Naive thymus-derived CD8-positive, alpha-beta T cell (primary cell): ENCODE measurements around the gene HDAC4. TPM values are rescaled to one million over a fixed set of nuclear protein-coding genes. Genes with fewer than 3 reads are reported as not detected.

ENCODE experiments used
- ATAC-seq, 2 donors: fragments of 150-1000 bp; cut with Tn5 transposase in 1 of 2; sonication (Bioruptor Pico), chemical (Tn5 transposase) in 1 of 2; 1 replicate in 1 of 2; 2 replicates in 1 of 2; pipeline ENCODE4 v1.10.0; 2021; ENCODE audit warnings: mild to moderate bottlenecking in 2 of 2, moderate library complexity in 2 of 2
- POLR2A ChIA-PET: fragments of 350-600 bp; sonication (Branson Sonifier 250); formaldehyde crosslinking; loops from one replicate; lab custom pipeline; 2021; ENCODE audit warnings: antibody characterized with exemption; lab: Charles Lee
- DNase-seq, 10 donors: peaks; one replicate each; pipeline versions ENCODE4 v3.0.0 to v3.0.0-alpha.2; 2020 to 2022
- H3K27ac Mint-ChIP-seq, 10 donors: one replicate each; pipeline ENCODE4 v1.8.0; 2020 to 2022; ENCODE audit warnings: mild to moderate bottlenecking in 10 of 10, mixed read lengths in 10 of 10, moderate library complexity in 4 of 10, inconsistent platforms in 1 of 10
- H3K27me3 Mint-ChIP-seq, 5 donors: one replicate each; pipeline ENCODE4 v1.8.0; 2021 to 2022; ENCODE audit warnings: mixed read lengths in 5 of 5
- H3K36me3 Mint-ChIP-seq, 3 donors: one replicate each; pipeline ENCODE4 v1.8.0; 2020 to 2022; ENCODE audit warnings: mixed read lengths in 3 of 3, mild to moderate bottlenecking in 2 of 3, inconsistent platforms in 1 of 3
- H3K4me1 Mint-ChIP-seq, 4 donors: one replicate each; pipeline ENCODE4 v1.8.0; 2021 to 2022; ENCODE audit warnings: mixed read lengths in 4 of 4
- H3K4me3 Mint-ChIP-seq, 10 donors: one replicate each; pipeline ENCODE4 v1.8.0; 2020 to 2022; ENCODE audit warnings: mild to moderate bottlenecking in 10 of 10, mixed read lengths in 10 of 10, moderate library complexity in 6 of 10, inconsistent platforms in 1 of 10
- H3K9me3 Mint-ChIP-seq, 9 donors: one replicate each; pipeline ENCODE4 v1.8.0; 2020 to 2022; ENCODE audit warnings: mixed read lengths in 9 of 9, mild to moderate bottlenecking in 3 of 9, inconsistent platforms in 1 of 9, moderate library complexity in 1 of 9
- polyA plus RNA-seq, 3 donors: library from polyadenylated mRNA; unstranded; fragments of 300-500 nt; fragmentation: Illumina TruSeq; gene quantifications; one replicate each; pipeline ENCODE4 v1.2.3, GENCODE V29; 2021
- total RNA-seq, 8 experiments: library from RNA in 2 of 8; stranded (reverse) in 2 of 8; gene quantifications; one replicate each; pipeline ENCODE4 v1.2.3 and lab custom pipeline; 2021 to 2026

The HDAC4 gene
- total and polyA plus RNA-seq, 5 experiments from 2014 or later, result 2.8 to 37.3 (median 10.1) TPM

DNA sequence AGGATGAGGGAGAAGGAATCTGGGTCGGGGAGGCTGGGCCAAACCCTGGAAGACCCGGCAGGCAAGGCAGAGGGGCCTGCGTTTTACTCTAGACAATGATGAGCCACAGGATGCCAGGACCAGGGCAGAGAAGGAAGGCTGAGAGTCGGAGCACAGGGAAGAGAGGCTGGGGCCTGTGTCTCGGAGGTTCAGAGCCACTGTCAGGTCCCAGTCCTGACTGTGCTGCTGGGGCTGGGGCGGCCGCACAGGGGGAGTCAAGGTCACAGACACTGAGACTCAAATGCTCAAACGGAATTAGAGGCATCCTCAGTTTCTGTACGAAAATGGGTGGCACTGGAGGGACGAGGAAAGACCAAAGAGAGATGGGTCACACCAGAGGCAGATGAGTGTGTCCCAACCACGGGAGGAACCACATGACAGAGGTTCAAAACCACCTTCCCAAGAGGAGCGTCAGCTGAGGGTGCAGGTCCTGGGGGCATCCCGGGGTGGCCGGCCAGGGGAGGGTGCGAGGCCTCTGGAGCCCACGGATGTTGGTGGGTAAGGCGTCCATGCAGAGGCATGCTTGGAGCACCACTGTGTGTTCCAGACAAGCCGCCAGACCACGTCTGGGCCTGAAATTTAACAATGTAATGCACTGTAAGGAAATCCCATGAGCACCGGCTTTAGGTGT lies 14.7 kb downstream of the HDAC4 start:
- H3K4me3 Mint-ChIP-seq, result no peak overlapping the region
- no peaks in the 10 kb centered on the region for H3K9me3 Mint-ChIP-seq
- POLR2A ChIA-PET, result interaction anchor here (0.6 to 1.0 kb wide), 3 partner anchors 15 to 283 kb away, joined by 3 read pairs; partner anchors contain the start of gene HDAC4
- DNase-seq (peak in 1 of 10 donors; percentile 34), ATAC-seq (no peak)
- H3K27ac Mint-ChIP-seq, result peak overlapping the region in 5 of 10 donors; percentile 41 to 84 (median 69)
- H3K4me1 Mint-ChIP-seq, result peaks cover 18 to 34% (median 19%) of the 10 kb centered on the region in 4 donors
- peaks cover 0 to 10% (median 4%) of the 10 kb centered on the region in 3 donors for H3K36me3 Mint-ChIP-seq
- no peaks in the 10 kb centered on the region for H3K27me3 Mint-ChIP-seq

DNA sequence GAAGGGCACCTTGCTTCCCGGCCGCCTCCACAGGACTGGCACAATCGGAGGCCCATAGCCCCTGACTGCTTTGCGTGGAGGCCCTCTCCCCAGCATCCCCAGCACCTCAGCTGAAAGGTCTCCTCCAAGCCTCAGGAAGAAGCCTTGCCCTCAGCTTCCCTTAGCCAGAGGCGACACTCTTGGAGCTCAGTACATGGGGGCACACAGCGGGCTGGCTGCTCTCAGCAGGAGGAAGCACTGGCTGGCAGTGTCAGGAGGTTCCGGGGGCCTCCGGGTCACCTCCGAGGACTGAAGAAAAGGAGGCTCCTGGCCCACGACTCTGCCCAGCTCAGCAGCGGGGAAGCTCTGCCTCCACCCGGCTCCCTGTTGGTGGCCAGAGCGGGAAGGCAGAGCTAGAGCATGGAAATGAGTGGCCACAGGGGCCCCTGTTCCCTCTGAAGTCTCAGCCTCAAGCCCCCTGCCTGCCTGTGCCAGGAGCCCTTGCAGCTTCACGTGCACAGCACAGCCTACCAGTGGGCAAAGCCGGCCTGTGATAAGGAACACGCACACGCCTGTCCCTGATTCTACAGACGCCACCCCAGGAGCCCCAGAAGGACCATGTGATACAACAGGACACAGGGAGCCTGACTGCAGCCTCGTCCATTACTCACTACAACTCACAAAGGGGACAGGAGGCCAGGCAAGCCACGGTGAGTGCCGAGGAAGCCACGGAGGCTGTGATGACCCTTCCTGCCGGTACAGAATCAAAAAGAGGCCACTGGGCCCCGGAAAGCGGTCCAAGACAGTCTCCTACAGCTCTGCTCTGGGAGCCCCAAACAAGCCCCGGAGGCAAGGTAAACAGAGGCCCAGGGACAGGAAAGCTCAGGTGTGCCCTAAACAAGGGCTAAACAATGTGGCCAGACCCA lies 15.5 kb downstream of the HDAC4 start:
- POLR2A ChIA-PET, result interaction anchor here (1.0 kb wide), 1 partner anchor 16 kb away, joined by 3 read pairs; the partner anchor contains the start of gene HDAC4
- no peak for ATAC-seq
- Mint-ChIP-seq H3K27ac (peak overlapping the region in 4 of 10 donors; percentile 41 to 84 (median 72)), H3K9me3 (no peaks in the 10 kb centered on the region), H3K4me1 (peaks cover 24 to 42% (median 26%) of the 10 kb centered on the region in 4 donors), H3K27me3 (no peaks in the 10 kb centered on the region), H3K4me3 (no peak overlapping the region), H3K36me3 (peaks cover 0 to 10% (median 4%) of the 10 kb centered on the region in 3 donors)
- peak in 1 of 10 donors; percentile 45 for DNase-seq

- DNase-seq (peak in 1 of 10 donors; percentile 40), ATAC-seq (no peak)
- H3K4me3 Mint-ChIP-seq, result no peak overlapping the region
- H3K27me3 Mint-ChIP-seq, result no peaks in the 10 kb centered on the region
- H3K36me3 Mint-ChIP-seq, result peaks cover 0 to 4% (median 2%) of the 10 kb centered on the region in 3 donors
- peak overlapping the region in 9 of 10 donors; percentile 48 to 95 (median 68) for H3K27ac Mint-ChIP-seq
- POLR2A ChIA-PET, result interaction anchor here (0.7 kb wide), 1 partner anchor 14 kb away, joined by 3 read pairs; no protein-coding TSS in a partner anchor
- peaks cover 28 to 48% (median 33%) of the 10 kb centered on the region in 4 donors for H3K4me1 Mint-ChIP-seq
- H3K9me3 Mint-ChIP-seq, result no peaks in the 10 kb centered on the region
These were observed 17.1 kb downstream of the HDAC4 start for GRCh38 chr2:239383759-239384156.

GRCh38 chr2:239383036-239383758 lies 17.6 kb downstream of the HDAC4 start:
- no peak for ATAC-seq
- Mint-ChIP-seq H3K4me1 (peaks cover 29 to 48% (median 35%) of the 10 kb centered on the region in 4 donors), H3K27ac (peak overlapping the region in 9 of 10 donors; percentile 48 to 95 (median 68)), H3K36me3 (peaks cover 0 to 4% (median 2%) of the 10 kb centered on the region in 3 donors), H3K4me3 (no peak overlapping the region), H3K27me3 (no peaks in the 10 kb centered on the region), H3K9me3 (no peaks in the 10 kb centered on the region)
- POLR2A ChIA-PET, result interaction anchor here (0.7 kb wide), 2 partner anchors 13 to 15 kb away, joined by 3 to 4 read pairs; no protein-coding TSS in a partner anchor
- DNase-seq, result peak in 1 of 10 donors; percentile 31

DNA sequence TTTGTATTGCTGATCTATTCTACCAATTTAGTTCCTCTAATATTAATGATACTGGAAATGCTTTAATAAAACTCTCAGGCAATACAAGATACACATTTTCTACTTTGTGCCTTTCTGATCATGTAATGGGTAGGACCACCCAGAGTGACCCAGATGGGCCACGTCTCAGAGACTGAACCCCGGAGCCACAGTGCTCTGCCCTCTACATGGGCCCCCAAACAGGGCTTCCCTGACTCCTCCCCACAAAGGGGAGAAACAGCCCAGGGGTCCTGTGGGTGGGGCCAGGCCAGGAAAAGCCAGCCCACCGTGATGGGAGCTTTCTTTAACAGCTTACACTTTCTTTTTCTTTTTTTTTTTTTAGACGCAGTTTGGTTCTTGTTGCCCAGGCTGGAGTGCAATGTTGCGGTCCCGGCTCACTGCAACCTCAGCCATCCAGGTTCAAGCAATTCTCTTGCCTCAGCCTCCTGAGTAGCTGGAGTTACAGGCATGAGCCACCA lies 18.4 kb downstream of the HDAC4 start:
- Mint-ChIP-seq H3K27ac (peak overlapping the region in 9 of 10 donors; percentile 48 to 97 (median 89)), H3K36me3 (peaks cover 0 to 4% (median 2%) of the 10 kb centered on the region in 3 donors), H3K4me3 (peak overlapping the region in 3 of 10 donors; percentile 4 to 20 (median 13)), H3K4me1 (peaks cover 29 to 48% (median 37%) of the 10 kb centered on the region in 4 donors), H3K27me3 (no peaks in the 10 kb centered on the region), H3K9me3 (no peaks in the 10 kb centered on the region)
- POLR2A ChIA-PET, result interaction anchor here (0.6 to 1.5 kb wide), 3 partner anchors 11 to 115 kb away, joined by 3 to 4 read pairs (median 3); no protein-coding TSS in a partner anchor
- DNase-seq (peak in 1 of 10 donors; percentile 27), ATAC-seq (no peak)

- Mint-ChIP-seq H3K9me3 (no peaks in the 10 kb centered on the region), H3K27me3 (no peaks in the 10 kb centered on the region), H3K4me3 (peak overlapping the region; percentile 80 to 95 (median 88)), H3K36me3 (peaks cover 0 to 3% (median 2%) of the 10 kb centered on the region in 3 donors), H3K4me1 (peaks cover 26 to 44% (median 36%) of the 10 kb centered on the region in 4 donors), H3K27ac (peak overlapping the region; percentile 89 to 98 (median 96))
- POLR2A ChIA-PET, result interaction anchor here (0.9 to 2.3 kb wide), 7 partner anchors 16 to 114 kb away, joined by 3 to 12 read pairs (median 4); partner anchors contain the start of gene HDAC4
- DNase-seq (peak in 2 of 10 donors; percentile 22 to 26), ATAC-seq (peak in 1 of 2 donors; percentile 3)
These were observed 19.1 kb downstream of the HDAC4 start for GRCh38 chr2:239381709-239382134.

- DNase-seq (peak; percentile 39 to 81 (median 68)), ATAC-seq (peak; percentile 94 to 97)
- H3K27me3 Mint-ChIP-seq, result no peaks in the 10 kb centered on the region
- peak overlapping the region; percentile 80 to 95 (median 88) for H3K4me3 Mint-ChIP-seq
- POLR2A ChIA-PET, result interaction anchor here (0.5 to 2.3 kb wide), 15 partner anchors 9 to 159 kb away, joined by 3 to 12 read pairs (median 4); partner anchors contain the start of gene HDAC4
- no peaks in the 10 kb centered on the region for H3K9me3 Mint-ChIP-seq
- H3K4me1 Mint-ChIP-seq, result peaks cover 25 to 41% (median 35%) of the 10 kb centered on the region in 4 donors
- H3K27ac Mint-ChIP-seq, result peak overlapping the region; percentile 89 to 98 (median 96)
- H3K36me3 Mint-ChIP-seq, result peaks cover 0 to 2% (median 0%) of the 10 kb centered on the region in 3 donors
These were observed 19.8 kb downstream of the HDAC4 start for GRCh38 chr2:239380831-239381708.

GRCh38 chr2:239379641-239380170 lies 21.1 kb downstream of the HDAC4 start:
- Mint-ChIP-seq H3K4me1 (peaks cover 20 to 38% (median 33%) of the 10 kb centered on the region in 4 donors), H3K27ac (peak overlapping the region in 8 of 10 donors; percentile 14 to 98 (median 74)), H3K36me3 (no peaks in the 10 kb centered on the region), H3K4me3 (peak overlapping the region in 6 of 10 donors; percentile 22 to 45 (median 24)), H3K9me3 (no peaks in the 10 kb centered on the region), H3K27me3 (no peaks in the 10 kb centered on the region)
- DNase-seq, result no peak
- no peak for ATAC-seq
- POLR2A ChIA-PET, result interaction anchor here (1.0 to 2.3 kb wide), 3 partner anchors 10 to 127 kb away, joined by 3 to 12 read pairs (median 6); partner anchors contain the start of gene HDAC4

DNA sequence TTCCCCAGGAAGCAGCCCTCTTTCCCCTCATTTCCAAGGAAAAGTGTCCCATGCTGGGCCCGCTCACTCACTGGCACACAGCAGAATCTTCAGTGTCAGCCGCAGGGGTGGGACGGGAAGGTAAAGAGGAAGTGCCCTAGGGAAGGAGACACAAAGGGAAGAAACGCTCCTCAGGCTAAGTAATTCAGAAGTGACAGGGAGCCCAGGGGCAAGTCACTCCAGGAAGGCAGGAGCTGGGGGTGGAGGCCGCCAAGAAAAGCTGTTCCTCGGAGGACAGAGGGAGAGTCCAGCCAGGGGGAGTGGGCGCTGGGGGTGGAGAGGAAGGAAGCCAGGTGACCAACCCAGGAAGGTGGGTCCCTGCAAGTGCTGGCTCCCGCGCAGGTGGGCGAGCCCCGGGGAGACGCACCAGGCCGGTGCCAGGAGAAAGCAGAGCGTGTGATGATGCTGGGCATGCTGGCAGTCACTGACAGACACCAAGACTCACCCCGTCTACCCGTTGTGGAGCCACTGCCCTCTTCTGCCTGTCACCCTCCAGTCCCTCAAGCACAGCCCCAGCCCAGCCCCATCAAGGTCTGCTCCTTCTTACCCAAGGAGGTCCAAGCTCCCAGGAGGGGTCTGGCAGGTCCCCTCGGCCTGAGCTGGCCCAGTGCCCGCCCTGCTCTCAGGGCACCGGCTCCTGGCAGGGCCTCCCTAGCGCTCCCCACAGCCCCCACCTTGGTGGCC lies 21.7 kb downstream of the HDAC4 start:
- Mint-ChIP-seq H3K9me3 (no peaks in the 10 kb centered on the region), H3K27ac (peak overlapping the region in 8 of 10 donors; percentile 19 to 91 (median 73)), H3K36me3 (no peaks in the 10 kb centered on the region), H3K4me3 (peak overlapping the region in 1 of 10 donors; percentile 25), H3K27me3 (no peaks in the 10 kb centered on the region), H3K4me1 (peaks cover 20 to 38% (median 33%) of the 10 kb centered on the region in 4 donors)
- DNase-seq (no peak), ATAC-seq (no peak)
- POLR2A ChIA-PET, result no interaction called here
